ENCODE measurements around the gene VRK1.

DNA sequence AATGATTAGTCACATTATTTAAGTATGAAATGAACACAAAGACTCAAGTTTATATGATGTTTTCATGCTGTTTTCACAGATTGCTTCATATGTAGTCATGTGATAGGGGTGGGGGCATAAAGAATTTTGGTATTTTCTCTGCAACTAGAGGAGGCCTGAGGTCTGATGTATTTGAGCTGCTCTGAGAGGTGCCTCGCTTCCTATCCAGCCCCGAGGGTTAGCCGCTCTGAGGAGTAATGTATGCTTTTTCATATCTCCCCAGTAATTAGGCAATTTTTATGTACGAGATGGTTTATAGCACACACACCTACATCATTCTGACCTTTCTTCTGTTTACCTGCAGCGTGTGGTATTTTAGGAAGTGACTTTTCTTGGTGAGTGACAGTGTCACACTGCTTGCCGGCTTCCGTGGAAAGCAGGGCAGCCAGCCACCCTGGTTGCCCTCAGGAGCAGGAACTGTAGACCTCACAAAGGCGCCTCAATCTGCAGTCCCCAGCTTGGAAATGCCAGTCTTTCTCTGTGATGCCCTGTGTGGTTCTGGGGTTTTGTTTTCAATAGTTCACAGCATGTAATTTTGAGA, 106.4 kb downstream of the VRK1 start:
- TF ChIP-seq, protein P1, sequence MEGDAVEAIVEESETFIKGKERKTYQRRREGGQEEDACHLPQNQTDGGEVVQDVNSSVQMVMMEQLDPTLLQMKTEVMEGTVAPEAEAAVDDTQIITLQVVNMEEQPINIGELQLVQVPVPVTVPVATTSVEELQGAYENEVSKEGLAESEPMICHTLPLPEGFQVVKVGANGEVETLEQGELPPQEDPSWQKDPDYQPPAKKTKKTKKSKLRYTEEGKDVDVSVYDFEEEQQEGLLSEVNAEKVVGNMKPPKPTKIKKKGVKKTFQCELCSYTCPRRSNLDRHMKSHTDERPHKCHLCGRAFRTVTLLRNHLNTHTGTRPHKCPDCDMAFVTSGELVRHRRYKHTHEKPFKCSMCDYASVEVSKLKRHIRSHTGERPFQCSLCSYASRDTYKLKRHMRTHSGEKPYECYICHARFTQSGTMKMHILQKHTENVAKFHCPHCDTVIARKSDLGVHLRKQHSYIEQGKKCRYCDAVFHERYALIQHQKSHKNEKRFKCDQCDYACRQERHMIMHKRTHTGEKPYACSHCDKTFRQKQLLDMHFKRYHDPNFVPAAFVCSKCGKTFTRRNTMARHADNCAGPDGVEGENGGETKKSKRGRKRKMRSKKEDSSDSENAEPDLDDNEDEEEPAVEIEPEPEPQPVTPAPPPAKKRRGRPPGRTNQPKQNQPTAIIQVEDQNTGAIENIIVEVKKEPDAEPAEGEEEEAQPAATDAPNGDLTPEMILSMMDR (IDR thresholded peaks at IDR 0.05) = no peak
- no peak for TF ChIP-seq EZH2 (IDR thresholded peaks at IDR 0.05)
- no peak for TF ChIP-seq EZH2phosphoT487 (IDR thresholded peaks at IDR 0.05)

All from neural progenitor cell (in vitro differentiated cells).